GM18519 (cell line): ENCODE measurements around the gene SEMA3F.

Source experiments
- ATAC-seq: cut with Tn5 transposase; IDR thresholded peaks from one replicate; pipeline ENCODE4 v1.9.1; 2021; ENCODE audit warnings: mild to moderate bottlenecking, moderate library complexity; ENCODE audit not compliant: unreplicated experiment, low FRiP score

Gene SEMA3F

GRCh38 chr3:50154840-50155490 lies at the start of gene SEMA3F:
Gene SEMA3F, plus strand, starts transcription at chr3:50155324. Its CDS starts 4,299 bp downstream, at chr3:50159623.
- ATAC-seq = peak; percentile 45

GRCh38 chr3:50111757-50112156 lies 43.4 kb upstream of the SEMA3F start:
- ATAC-seq = no peak

GRCh38 chr3:50112462-50112861 lies 42.7 kb upstream of the SEMA3F start:
- no peak for ATAC-seq

- ATAC-seq = no peak
These were observed 38.0 kb upstream of the SEMA3F start for GRCh38 chr3:50117120-50117519.

- ATAC-seq = no peak
These were observed 36.9 kb upstream of the SEMA3F start for GRCh38 chr3:50118237-50118636.

GRCh38 chr3:50119786-50120185 lies 35.3 kb upstream of the SEMA3F start:
- no peak for ATAC-seq

- ATAC-seq = no peak
These were observed 34.6 kb upstream of the SEMA3F start for GRCh38 chr3:50120364-50121071.

- no peak for ATAC-seq
These were observed 33.8 kb upstream of the SEMA3F start for GRCh38 chr3:50121072-50122032.

GRCh38 chr3:50122071-50122470 lies 33.1 kb upstream of the SEMA3F start:
- no peak for ATAC-seq

- no peak for ATAC-seq
These were observed 32.3 kb upstream of the SEMA3F start for GRCh38 chr3:50122661-50123391.

GRCh38 chr3:50123394-50124051 lies 31.6 kb upstream of the SEMA3F start:
- ATAC-seq = no peak

- no peak for ATAC-seq
These were observed 30.9 kb upstream of the SEMA3F start for GRCh38 chr3:50124052-50124799.

- no peak for ATAC-seq
These were observed 30.3 kb upstream of the SEMA3F start for GRCh38 chr3:50124800-50125178.

GRCh38 chr3:50125541-50126286 lies 29.4 kb upstream of the SEMA3F start:
- no peak for ATAC-seq

- no peak for ATAC-seq
These were observed 28.6 kb upstream of the SEMA3F start for GRCh38 chr3:50126287-50127211.

GRCh38 chr3:50127251-50127691 lies 27.9 kb upstream of the SEMA3F start:
- no peak for ATAC-seq

GRCh38 chr3:50128001-50128400 lies 27.1 kb upstream of the SEMA3F start:
- ATAC-seq = no peak
